MCF 10A (cell line): Measurements from ENCODE around the gene KCNJ5. TPM values are rescaled to one million over a fixed set of nuclear protein-coding genes. Genes with fewer than 3 reads are reported as not detected.

Source experiments
- BruUV-seq: library from RNA; stranded (reverse); fragments of 400-500 nt; replicated peaks from 2 replicates; lab custom pipeline; 2021; lab: Mats Ljungman, UMichigan
- CTCF ChIA-PET: fragments of 300-600 bp; sonication (Branson Sonifier 250); formaldehyde crosslinking; extraction: SDS; loops from one replicate; lab custom pipeline; 2021; ENCODE audit warnings: antibody characterized with exemption, inconsistent platforms; lab: Yijun Ruan, JAX
- POLR2A ChIA-PET: fragments of 300-600, 350-650 bp; sonication (Branson Sonifier 250); formaldehyde crosslinking; extraction: SDS; loops from one replicate; lab custom pipeline; 2020; ENCODE audit warnings: antibody characterized with exemption, inconsistent platforms; lab: Yijun Ruan, JAX
- DNase-seq: peaks from one replicate; pipeline ENCODE4 v3.0.0-alpha.2; 2018; ENCODE audit not compliant: unreplicated experiment
- H3K27ac Mint-ChIP-seq: one replicate; pipeline ENCODE4 v1.8.0; 2022; ENCODE audit warnings: mild to moderate bottlenecking, low read depth, mixed read lengths; ENCODE audit not compliant: unreplicated experiment
- H3K27me3 Mint-ChIP-seq: one replicate; pipeline ENCODE4 v1.8.0; 2022; ENCODE audit warnings: mixed read lengths; ENCODE audit not compliant: insufficient read depth, unreplicated experiment
- H3K36me3 Mint-ChIP-seq: one replicate; pipeline ENCODE4 v1.8.0; 2022; ENCODE audit warnings: mild to moderate bottlenecking, moderate library complexity, mixed read lengths; ENCODE audit not compliant: insufficient read depth, unreplicated experiment
- H3K4me1 Mint-ChIP-seq: one replicate; pipeline ENCODE4 v1.8.0; 2022; ENCODE audit warnings: mixed read lengths; ENCODE audit not compliant: insufficient read depth, unreplicated experiment
- H3K4me3 Mint-ChIP-seq: one replicate; pipeline ENCODE4 v1.8.0; 2022; ENCODE audit warnings: mild to moderate bottlenecking, moderate library complexity, mixed read lengths; ENCODE audit not compliant: unreplicated experiment
- H3K9me3 Mint-ChIP-seq: one replicate; pipeline ENCODE4 v1.8.0; 2022; ENCODE audit warnings: mixed read lengths; ENCODE audit not compliant: unreplicated experiment
- intact Hi-C: fragments of 100-400 bp; cut with micrococcal nuclease; formaldehyde crosslinking; loops from 2 replicates; pipeline ENCODE4 v1.14.1; 2022
- total RNA-seq: library from RNA; stranded (reverse); gene quantifications from 2 replicates; pipeline ENCODE4 v1.2.3, GENCODE V29; 2022
- TF ChIP-seq, protein P1 (sequence below): fragments of 200-600 bp; IDR thresholded peaks from one replicate; pipeline ENCODE4 v1.8.0; 2022; ENCODE audit warnings: antibody characterized with exemption, mild to moderate bottlenecking; ENCODE audit not compliant: unreplicated experiment

KCNJ5 gene
- total RNA-seq, 1 experiment from 2014 or later: not detected

DNA sequence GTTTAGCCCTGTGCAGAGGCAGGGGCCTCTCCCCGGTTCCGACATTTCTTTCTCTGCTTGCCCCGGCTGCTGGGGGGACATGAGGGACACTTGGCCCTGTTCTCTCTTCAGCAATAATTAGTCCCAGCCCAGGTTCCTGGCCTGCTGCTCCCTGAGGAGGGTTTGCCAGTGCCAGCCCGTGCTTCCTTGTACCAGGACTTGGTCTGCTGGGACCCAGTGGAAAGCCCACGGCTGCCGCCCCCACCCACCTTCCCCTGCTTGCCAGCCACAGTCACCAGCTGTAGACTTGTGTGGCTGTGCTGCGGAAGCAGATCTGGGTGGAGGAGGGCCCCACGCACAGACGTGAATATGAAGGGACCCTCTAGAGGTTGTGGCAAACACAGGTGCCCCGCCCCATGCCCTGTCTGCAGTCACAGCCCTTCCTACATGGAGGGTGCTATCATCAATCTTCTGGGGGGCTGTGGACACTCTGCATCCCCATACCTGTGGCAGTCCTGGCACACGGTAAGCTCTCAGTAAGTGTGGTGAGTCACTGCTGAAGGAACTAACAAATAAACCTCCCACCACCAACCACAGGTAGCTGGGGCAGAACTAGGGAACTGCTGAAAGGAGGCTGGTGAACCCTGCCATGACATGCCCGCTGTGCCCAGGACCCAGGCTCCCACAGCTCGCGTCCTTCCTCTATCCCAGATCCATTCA lies 50.6 kb downstream of the KCNJ5 start:
- Mint-ChIP-seq H3K4me1 (peaks cover 22% of the 10 kb centered on the region), H3K27me3 (no peaks in the 10 kb centered on the region), H3K4me3 (no peak overlapping the region), H3K27ac (peak overlapping the region; percentile 86), H3K36me3 (no peaks in the 10 kb centered on the region), H3K9me3 (no peaks in the 10 kb centered on the region)
- intact Hi-C loops: no loop called here
- ChIA-PET POLR2A (interaction anchor here (2.2 kb wide), 1 partner anchor 33 kb away, joined by 14 read pairs; no protein-coding TSS in a partner anchor), CTCF (interaction anchor here (0.6 to 26.7 kb wide), 4 partner anchors 14 to 1632 kb away, joined by 4 to 598 read pairs (median 42); partner anchors contain the start of gene KCNJ5)
- TF ChIP-seq, protein P1, sequence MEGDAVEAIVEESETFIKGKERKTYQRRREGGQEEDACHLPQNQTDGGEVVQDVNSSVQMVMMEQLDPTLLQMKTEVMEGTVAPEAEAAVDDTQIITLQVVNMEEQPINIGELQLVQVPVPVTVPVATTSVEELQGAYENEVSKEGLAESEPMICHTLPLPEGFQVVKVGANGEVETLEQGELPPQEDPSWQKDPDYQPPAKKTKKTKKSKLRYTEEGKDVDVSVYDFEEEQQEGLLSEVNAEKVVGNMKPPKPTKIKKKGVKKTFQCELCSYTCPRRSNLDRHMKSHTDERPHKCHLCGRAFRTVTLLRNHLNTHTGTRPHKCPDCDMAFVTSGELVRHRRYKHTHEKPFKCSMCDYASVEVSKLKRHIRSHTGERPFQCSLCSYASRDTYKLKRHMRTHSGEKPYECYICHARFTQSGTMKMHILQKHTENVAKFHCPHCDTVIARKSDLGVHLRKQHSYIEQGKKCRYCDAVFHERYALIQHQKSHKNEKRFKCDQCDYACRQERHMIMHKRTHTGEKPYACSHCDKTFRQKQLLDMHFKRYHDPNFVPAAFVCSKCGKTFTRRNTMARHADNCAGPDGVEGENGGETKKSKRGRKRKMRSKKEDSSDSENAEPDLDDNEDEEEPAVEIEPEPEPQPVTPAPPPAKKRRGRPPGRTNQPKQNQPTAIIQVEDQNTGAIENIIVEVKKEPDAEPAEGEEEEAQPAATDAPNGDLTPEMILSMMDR: no peak
- no TSS peak for BruUV-seq
- DNase-seq: peak; percentile 58

- BruUV-seq: no TSS peak
- Mint-ChIP-seq H3K27me3 (no peaks in the 10 kb centered on the region), H3K4me3 (no peak overlapping the region), H3K27ac (peak overlapping the region; percentile 86), H3K36me3 (no peaks in the 10 kb centered on the region), H3K9me3 (no peaks in the 10 kb centered on the region), H3K4me1 (peaks cover 22% of the 10 kb centered on the region)
- POLR2A ChIA-PET: interaction anchor here (1.1 kb wide), 1 partner anchor 33 kb away, joined by 4 read pairs; no protein-coding TSS in a partner anchor
- CTCF ChIA-PET: interaction anchor here (0.6 to 26.7 kb wide), 4 partner anchors 14 to 1633 kb away, joined by 3 to 598 read pairs (median 35); partner anchors contain the start of gene KCNJ5
- intact Hi-C loops: no loop called here
- DNase-seq: no peak
- TF ChIP-seq, protein P1: no peak
Observed at GRCh38 chr11:128942272-128942612, 51.1 kb downstream of the KCNJ5 start.

- POLR2A ChIA-PET: interaction anchor here (1.1 kb wide), 1 partner anchor 34 kb away, joined by 4 read pairs; no protein-coding TSS in a partner anchor
Observed at GRCh38 chr11:128942817-128943427, 51.8 kb downstream of the KCNJ5 start, which contains the start of gene TP53AIP1. Gene TP53AIP1, minus strand, starts transcription at chr11:128942871. Its CDS starts 5,053 bp downstream, at chr11:128937818.

More at GRCh38 chr11:128942817-128943427, 51.8 kb downstream of the KCNJ5 start, which contains the start of gene TP53AIP1:
- no TSS peak for BruUV-seq
- TF ChIP-seq, protein P1: no peak
- CTCF ChIA-PET: interaction anchor here (0.6 to 26.7 kb wide), 3 partner anchors 13 to 80 kb away, joined by 3 to 598 read pairs (median 66); partner anchors contain the start of gene KCNJ5
- Mint-ChIP-seq H3K27me3 (no peaks in the 10 kb centered on the region), H3K9me3 (no peaks in the 10 kb centered on the region), H3K4me3 (no peak within 1 kb of the TSS), H3K36me3 (no peaks in the 10 kb centered on the region), H3K27ac (peak within 1 kb of the TSS; percentile 86), H3K4me1 (peaks cover 22% of the 10 kb centered on the region)
- intact Hi-C loops: no loop called here
- no peak for DNase-seq
